Hindlimb muscle (tissue), 1 donor: ENCODE results near the gene NUDT22. TPM values are rescaled to one million over a fixed set of nuclear protein-coding genes. Genes with fewer than 3 reads are reported as not detected.

Experiments
- DNase-seq: peaks from one replicate; pipeline ENCODE4 v3.0.0-alpha.2; 2013
- polyA plus RNA-seq: library from polyadenylated mRNA; unstranded; fragments of 120-200 nt; gene quantifications from one replicate; pipeline ENCODE4 v1.2.1, GENCODE V29; 2013; ENCODE audit not compliant: insufficient read length

Gene NUDT22, protein sequence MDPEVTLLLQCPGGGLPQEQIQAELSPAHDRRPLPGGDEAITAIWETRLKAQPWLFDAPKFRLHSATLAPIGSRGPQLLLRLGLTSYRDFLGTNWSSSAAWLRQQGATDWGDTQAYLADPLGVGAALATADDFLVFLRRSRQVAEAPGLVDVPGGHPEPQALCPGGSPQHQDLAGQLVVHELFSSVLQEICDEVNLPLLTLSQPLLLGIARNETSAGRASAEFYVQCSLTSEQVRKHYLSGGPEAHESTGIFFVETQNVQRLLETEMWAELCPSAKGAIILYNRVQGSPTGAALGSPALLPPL
- 17.2 TPM for polyA plus RNA-seq

DNA sequence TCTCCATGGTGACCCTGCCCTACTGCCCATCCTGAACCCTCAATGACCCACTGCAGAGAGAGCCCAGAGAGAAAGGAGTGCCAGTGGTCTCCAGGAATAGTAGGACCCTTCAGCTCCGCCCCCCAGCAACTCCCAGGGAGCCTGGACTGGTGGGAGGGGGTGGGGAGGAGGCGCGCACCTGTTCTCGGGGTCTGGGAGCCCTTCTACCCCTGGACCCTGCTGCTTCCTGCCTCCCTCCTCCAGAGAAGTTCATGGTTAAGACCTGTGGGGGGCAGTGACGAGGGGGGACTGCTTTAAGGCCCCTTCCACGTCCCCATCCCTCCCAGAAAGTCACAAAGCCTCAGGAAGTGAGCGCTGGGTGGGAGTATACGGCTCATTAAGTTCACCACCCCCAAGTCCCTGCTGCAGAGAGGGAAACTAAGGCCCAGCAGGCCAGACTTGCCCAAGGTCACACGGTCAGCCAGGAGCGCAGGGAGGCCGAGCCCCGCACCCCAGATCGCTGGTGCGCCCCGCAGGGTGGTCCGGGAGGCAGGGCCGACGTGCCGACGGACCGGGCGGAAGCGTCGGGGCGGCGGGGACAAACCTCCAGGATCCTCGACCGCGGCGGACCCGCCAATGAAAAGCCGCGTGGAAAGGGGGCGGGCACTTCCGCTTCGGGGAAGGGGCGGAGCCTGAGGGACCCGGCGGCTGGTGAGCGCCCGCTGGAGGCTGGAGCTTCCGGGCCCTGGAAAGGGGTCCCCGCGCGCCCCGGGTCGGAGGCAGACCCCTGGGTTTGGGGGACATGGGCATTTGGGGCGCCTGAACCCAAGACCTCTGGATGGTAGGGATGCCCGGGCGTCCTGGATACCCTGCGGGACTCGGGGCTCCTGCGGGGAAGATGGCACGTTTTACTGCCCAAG, at the start of gene NUDT22, which contains the start of gene TRPT1:
Gene NUDT22 (plus strand): TSS at position 667 of the 899 bp plus-strand sequence. CDS start 379 bp downstream, outside the sequence.
Gene TRPT1 (minus strand): TSS at position 579 of the 899 bp plus-strand sequence. CDS start 326 bp downstream, at position 253.
- peak; percentile 90 for DNase-seq

- DNase-seq = no peak
Observed at GRCh38 chr11:64176751-64177150, 49.3 kb upstream of the NUDT22 start.

GRCh38 chr11:64178203-64178602, 47.9 kb upstream of the NUDT22 start:
- DNase-seq = no peak

- no peak for DNase-seq
Observed at GRCh38 chr11:64178951-64179639, 47.0 kb upstream of the NUDT22 start.

- DNase-seq = no peak
Observed at GRCh38 chr11:64180891-64181290, 45.2 kb upstream of the NUDT22 start.

GRCh38 chr11:64181506-64182411, 44.3 kb upstream of the NUDT22 start:
- peak; percentile 90 for DNase-seq

GRCh38 chr11:64183890-64184289, 42.2 kb upstream of the NUDT22 start:
- DNase-seq = no peak

GRCh38 chr11:64185175-64185692, 40.8 kb upstream of the NUDT22 start:
- peak; percentile 85 for DNase-seq

- peak; percentile 100 for DNase-seq
Observed at GRCh38 chr11:64185693-64186491, 40.2 kb upstream of the NUDT22 start, which contains the start of gene STIP1. TSS of gene STIP1 (plus strand) at chr11:64186171. CDS start at chr11:64186262, 91 bp downstream.

DNA sequence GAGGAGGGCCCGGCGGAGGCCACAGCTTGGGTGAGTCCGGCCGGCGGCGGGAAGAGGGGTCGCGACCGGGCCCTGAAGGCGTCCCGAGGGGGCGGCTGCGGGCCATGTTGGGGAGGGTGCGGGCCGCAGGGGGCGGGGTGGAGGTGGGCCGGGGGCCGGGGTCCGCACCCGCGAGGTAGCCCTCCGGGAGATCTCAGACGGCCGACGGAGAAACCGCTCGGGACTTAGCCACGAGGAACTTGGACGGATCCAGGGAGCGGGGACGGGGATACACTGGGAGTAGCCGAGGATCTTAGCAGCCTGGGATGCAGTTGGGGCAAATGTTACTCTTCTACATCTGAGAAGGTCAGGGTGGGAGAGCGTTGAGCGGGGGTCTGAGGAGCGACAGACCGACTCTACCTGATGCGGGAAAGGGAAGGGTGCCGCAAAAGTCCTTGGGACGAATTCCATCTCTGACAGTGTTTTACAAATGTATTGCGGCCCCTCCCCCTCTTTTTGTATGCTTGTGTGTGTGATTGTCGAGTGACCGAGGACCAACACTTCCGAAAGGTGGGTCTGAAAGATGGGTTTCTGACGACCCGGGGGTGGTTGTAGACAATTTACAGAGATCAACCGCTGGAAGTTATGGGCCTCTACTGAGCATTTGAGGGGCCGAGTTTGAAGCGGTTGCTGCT, 39.4 kb upstream of the NUDT22 start:
- no peak for DNase-seq

GRCh38 chr11:64192434-64192833, 33.6 kb upstream of the NUDT22 start:
- DNase-seq = no peak

DNA sequence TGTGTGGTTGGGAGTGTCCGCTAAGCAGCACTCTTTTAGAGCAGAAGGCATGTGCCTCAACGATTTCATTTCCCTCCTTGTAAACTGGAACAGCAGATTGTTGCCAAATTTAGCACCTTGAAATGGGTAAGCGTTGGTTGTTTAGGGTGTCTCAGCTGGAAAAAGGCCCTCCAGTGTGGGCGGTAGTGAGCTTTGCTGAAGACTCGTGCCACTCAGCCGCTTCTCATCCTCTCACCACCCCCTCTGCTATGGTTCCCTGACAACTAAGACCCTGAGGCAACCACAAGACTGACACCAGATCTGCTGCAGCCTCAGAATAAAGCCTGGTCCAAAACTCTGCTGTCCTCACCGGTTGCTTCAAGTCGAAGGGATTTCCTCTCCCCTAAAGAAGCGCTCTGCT, 29.4 kb upstream of the NUDT22 start:
- no peak for DNase-seq

GRCh38 chr11:64198511-64198910, 27.6 kb upstream of the NUDT22 start:
- DNase-seq = no peak

GRCh38 chr11:64201543-64201942, 24.5 kb upstream of the NUDT22 start:
- DNase-seq = no peak

GRCh38 chr11:64202992-64203391, 23.1 kb upstream of the NUDT22 start:
- no peak for DNase-seq

- DNase-seq = no peak
Observed at GRCh38 chr11:64203421-64204079, 22.5 kb upstream of the NUDT22 start.

GRCh38 chr11:64204080-64204440, 22.0 kb upstream of the NUDT22 start:
- no peak for DNase-seq

GRCh38 chr11:64204464-64204989, 21.5 kb upstream of the NUDT22 start:
- DNase-seq = peak; percentile 82
